ENCODE data around the gene MMAB. TPM values are rescaled to one million over a fixed set of nuclear protein-coding genes. Genes with fewer than 3 reads are reported as not detected.

Gene MMAB
- total and polyA plus RNA-seq, 2 of the 13 experiments (the other 11 are each of a cell fraction or from before 2014, with no cell fraction given), result 26.1 to 77.3 TPM

GRCh38 chr12:109573029-109573913 lies at the start of gene MMAB, which contains the start of gene MVK (continued):
- TF ChIP-seq ZNF574 (CRISPR knock-in tag; IDR thresholded peaks at IDR 0.05), result peak; percentile 85
- TF ChIP-seq EEA1 (CRISPR knock-in tag; IDR thresholded peaks at IDR 0.05; ENCODE audit: borderline replicate concordance), result peak; percentile 98
- no peak for TF ChIP-seq PAWR (CRISPR knock-in tag; IDR thresholded peaks at IDR 0.05; ENCODE audit: borderline replicate concordance)
- TF ChIP-seq SPEN (CRISPR knock-in tag; IDR thresholded peaks at IDR 0.05; ENCODE audit: low read depth), result peak; percentile 94
- TF ChIP-seq ZNF614 (CRISPR knock-in tag; IDR thresholded peaks at IDR 0.05; ENCODE audit: borderline replicate concordance), result peak; percentile 86; the same call in 1 of the 2 replicates
- peak; percentile 82 for TF ChIP-seq MED8 (CRISPR knock-in tag; IDR thresholded peaks at IDR 0.05; ENCODE audit: insufficient replicate concordance)
- no peak for TF ChIP-seq ZSCAN29 (CRISPR knock-in tag; conservative IDR thresholded peaks at IDR 0.05)
- TF ChIP-seq ZNF354B (CRISPR knock-in tag; IDR thresholded peaks at IDR 0.05), result peak; percentile 96; the same call in 1 of the 2 replicates
- no peak for TF ChIP-seq SUZ12 (IDR thresholded peaks at IDR 0.05; ENCODE audit: low read depth, low read length)
- TF ChIP-seq ZFP36L1 (CRISPR knock-in tag; IDR thresholded peaks at IDR 0.05), result no peak
- no peak for TF ChIP-seq PTBP1 (IDR thresholded peaks at IDR 0.05; ENCODE audit: low read depth, low read length, poor library complexity, severe bottlenecking)
- peak; percentile 94 for TF ChIP-seq CBFB (CRISPR knock-in tag; IDR thresholded peaks at IDR 0.05)
- peak; percentile 39; the same call in 1 of the 2 replicates for TF ChIP-seq ZKSCAN8 (CRISPR knock-in tag; IDR thresholded peaks at IDR 0.05; ENCODE audit: borderline replicate concordance)
- TF ChIP-seq ZNF724P (CRISPR knock-in tag; IDR thresholded peaks at IDR 0.05; ENCODE audit: borderline replicate concordance), result peak; percentile 98
- TF ChIP-seq, protein P1, sequence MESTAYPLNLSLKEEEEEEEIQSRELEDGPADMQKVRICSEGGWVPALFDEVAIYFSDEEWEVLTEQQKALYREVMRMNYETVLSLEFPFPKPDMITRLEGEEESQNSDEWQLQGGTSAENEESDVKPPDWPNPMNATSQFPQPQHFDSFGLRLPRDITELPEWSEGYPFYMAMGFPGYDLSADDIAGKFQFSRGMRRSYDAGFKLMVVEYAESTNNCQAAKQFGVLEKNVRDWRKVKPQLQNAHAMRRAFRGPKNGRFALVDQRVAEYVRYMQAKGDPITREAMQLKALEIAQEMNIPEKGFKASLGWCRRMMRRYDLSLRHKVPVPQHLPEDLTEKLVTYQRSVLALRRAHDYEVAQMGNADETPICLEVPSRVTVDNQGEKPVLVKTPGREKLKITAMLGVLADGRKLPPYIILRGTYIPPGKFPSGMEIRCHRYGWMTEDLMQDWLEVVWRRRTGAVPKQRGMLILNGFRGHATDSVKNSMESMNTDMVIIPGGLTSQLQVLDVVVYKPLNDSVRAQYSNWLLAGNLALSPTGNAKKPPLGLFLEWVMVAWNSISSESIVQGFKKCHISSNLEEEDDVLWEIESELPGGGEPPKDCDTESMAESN (CRISPR knock-in tag; conservative IDR thresholded peaks at IDR 0.05), result peak; percentile 97
- TF ChIP-seq ZNF572 (CRISPR knock-in tag; IDR thresholded peaks at IDR 0.05), result no peak
- TF ChIP-seq ZNF280D (CRISPR knock-in tag; IDR thresholded peaks at IDR 0.05), result peak; percentile 60; the same call in 1 of the 2 replicates
- peak; percentile 96 for TF ChIP-seq KDM3A (CRISPR knock-in tag; IDR thresholded peaks at IDR 0.05; ENCODE audit: low read depth)
- peak; percentile 43; the same call in 1 of the 2 replicates for TF ChIP-seq CHD2 (IDR thresholded peaks at IDR 0.05; ENCODE audit: low read depth, low read length)
- no peak for TF ChIP-seq NR1H2 (CRISPR knock-in tag; IDR thresholded peaks at IDR 0.05; ENCODE audit: borderline replicate concordance, low read depth)

Measured in HepG2 (cell line).